Measurements from ENCODE around the gene BRWD1. TPM values are rescaled to one million over a fixed set of nuclear protein-coding genes. Genes with fewer than 3 reads are reported as not detected.

Gene BRWD1
- total and polyA plus RNA-seq, 2 donors (not counting 1 experiment from before 2014, with no cell fraction given) = 17.1 to 48.9 TPM

DNA sequence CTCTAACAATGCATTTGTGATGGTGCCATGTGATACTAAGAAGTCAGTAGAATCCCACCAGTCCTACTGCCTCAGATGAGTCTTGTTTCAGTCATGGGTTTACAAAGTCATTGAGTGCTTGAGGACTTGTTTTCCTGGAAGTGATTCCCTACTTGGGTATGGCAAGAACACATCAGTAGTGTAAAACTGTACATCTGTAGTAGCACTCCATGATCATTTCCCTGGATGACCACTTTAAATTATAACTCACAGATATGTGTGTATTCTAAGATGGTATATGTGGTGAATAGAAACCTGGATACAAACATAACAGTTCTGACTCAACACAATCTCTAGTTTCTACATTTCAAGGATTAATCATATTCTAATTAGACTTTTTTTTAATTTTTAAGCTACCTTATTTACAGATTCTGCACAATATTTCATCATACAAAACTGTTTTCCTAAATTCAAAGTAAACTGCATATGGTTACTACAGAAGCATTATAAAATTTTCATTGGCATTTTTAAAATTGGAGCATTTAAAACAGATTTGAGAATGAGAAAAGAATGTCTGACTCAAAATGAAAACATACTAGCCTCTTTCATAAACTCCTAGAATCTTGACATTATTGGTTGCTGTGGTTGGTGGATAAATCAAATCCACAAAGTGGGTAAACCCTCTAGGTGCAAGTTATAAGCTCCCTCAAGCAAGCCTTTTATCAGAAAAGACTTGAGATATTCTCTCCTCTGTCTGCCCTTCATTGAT, 123.4 kb downstream of the BRWD1 start:
- Histone ChIP-seq H3K27ac (ENCODE audit: insufficient read depth, low read length) (peak overlapping the region; percentile 29), H3K36me3 (ENCODE audit: control insufficient read depth, insufficient read depth, low read length) (no peaks in the 10 kb centered on the region), H4K20me1 (ENCODE audit: control insufficient read depth, extremely low read depth, insufficient read depth, low read length) (no peaks in the 10 kb centered on the region), H3K9me3 (ENCODE audit: control insufficient read depth, insufficient read depth, low read depth, low read length) (no peaks in the 10 kb centered on the region), H3K79me2 (ENCODE audit: control insufficient read depth, insufficient read depth, low read length) (no peaks in the 10 kb centered on the region), H3K27me3 (ENCODE audit: control insufficient read depth, insufficient read depth, low read length) (no peaks in the 10 kb centered on the region), H3K4me1 (ENCODE audit: control insufficient read depth, extremely low read depth, insufficient read depth, low read length) (no peaks in the 10 kb centered on the region), H3K4me2 (ENCODE audit: extremely low read depth, insufficient read depth, low read length) (no peak overlapping the region), H3K9ac (ENCODE audit: insufficient read depth, low read length) (no peak overlapping the region), H3K4me3 (replicated peaks in 1 of 4; ENCODE audit: control extremely low read depth in 1 of 4, insufficient read depth in 1 of 4, low read depth in 3 of 4, low read length in 4 of 4) (no peak overlapping the region), H2AFZ (ENCODE audit: low read length) (no peak overlapping the region)
- TF ChIP-seq, protein P1, sequence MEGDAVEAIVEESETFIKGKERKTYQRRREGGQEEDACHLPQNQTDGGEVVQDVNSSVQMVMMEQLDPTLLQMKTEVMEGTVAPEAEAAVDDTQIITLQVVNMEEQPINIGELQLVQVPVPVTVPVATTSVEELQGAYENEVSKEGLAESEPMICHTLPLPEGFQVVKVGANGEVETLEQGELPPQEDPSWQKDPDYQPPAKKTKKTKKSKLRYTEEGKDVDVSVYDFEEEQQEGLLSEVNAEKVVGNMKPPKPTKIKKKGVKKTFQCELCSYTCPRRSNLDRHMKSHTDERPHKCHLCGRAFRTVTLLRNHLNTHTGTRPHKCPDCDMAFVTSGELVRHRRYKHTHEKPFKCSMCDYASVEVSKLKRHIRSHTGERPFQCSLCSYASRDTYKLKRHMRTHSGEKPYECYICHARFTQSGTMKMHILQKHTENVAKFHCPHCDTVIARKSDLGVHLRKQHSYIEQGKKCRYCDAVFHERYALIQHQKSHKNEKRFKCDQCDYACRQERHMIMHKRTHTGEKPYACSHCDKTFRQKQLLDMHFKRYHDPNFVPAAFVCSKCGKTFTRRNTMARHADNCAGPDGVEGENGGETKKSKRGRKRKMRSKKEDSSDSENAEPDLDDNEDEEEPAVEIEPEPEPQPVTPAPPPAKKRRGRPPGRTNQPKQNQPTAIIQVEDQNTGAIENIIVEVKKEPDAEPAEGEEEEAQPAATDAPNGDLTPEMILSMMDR (conservative IDR thresholded peaks at IDR 0.05 in 1 of 2, IDR thresholded peaks at IDR 0.05 in 1 of 2; ENCODE audit: low read depth in 1 of 2, low read length in 2 of 2) = no peak
- TF ChIP-seq EZH2 (IDR thresholded peaks at IDR 0.05; ENCODE audit: low read length, missing control alignments) = no peak
- DNase-seq (ENCODE audit: low read depth in 2 of 2) = peak; percentile 22 to 68

DNA sequence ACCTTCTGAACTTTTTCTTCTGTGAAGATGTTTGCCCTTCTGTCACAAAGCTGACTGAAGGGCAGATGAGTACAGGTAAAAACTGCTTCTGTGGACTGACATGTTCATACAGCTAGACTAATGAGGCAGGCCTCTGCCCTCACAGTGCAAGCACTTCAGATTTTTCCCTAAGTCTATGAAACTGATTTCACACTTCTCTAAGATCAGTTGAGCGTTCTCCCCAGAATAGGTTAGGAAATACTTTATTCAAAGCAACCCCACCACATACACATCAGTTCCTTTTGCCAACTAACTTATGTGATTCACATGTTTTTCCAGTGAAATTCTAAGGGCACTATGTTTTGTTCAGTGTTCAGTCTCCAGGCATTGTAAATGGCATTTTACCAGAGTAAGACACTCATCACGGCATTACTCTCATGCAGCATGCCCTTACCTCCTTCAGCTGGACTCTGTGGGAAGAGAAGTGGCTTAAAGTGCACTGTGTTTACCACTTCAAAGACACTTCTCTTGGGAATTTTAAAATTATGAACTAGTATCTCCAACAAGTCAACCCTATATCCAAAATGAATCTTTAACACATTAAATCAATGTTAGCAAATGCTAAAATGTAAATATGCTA, 124.8 kb downstream of the BRWD1 start:
- DNase-seq (ENCODE audit: low read depth in 2 of 2) = peak in 1 of 2 donors; percentile 31
- H3K27me3 ChIP-seq (ENCODE audit: control insufficient read depth, insufficient read depth, low read length) = no peaks in the 10 kb centered on the region
- H3K9ac ChIP-seq (ENCODE audit: insufficient read depth, low read length) = no peak overlapping the region
- H2AFZ ChIP-seq (ENCODE audit: low read length) = no peak overlapping the region
- H4K20me1 ChIP-seq (ENCODE audit: control insufficient read depth, extremely low read depth, insufficient read depth, low read length) = no peaks in the 10 kb centered on the region
- no peaks in the 10 kb centered on the region for H3K79me2 ChIP-seq (ENCODE audit: control insufficient read depth, insufficient read depth, low read length)
- TF ChIP-seq, protein P1 (conservative IDR thresholded peaks at IDR 0.05 in 1 of 2, IDR thresholded peaks at IDR 0.05 in 1 of 2; ENCODE audit: low read depth in 1 of 2, low read length in 2 of 2) = no peak
- TF ChIP-seq EZH2 (IDR thresholded peaks at IDR 0.05; ENCODE audit: low read length, missing control alignments) = no peak
- no peaks in the 10 kb centered on the region for H3K9me3 ChIP-seq (ENCODE audit: control insufficient read depth, insufficient read depth, low read depth, low read length)
- no peak overlapping the region for H3K27ac ChIP-seq (ENCODE audit: insufficient read depth, low read length)
- no peak overlapping the region for H3K4me3 ChIP-seq (replicated peaks in 1 of 4; ENCODE audit: control extremely low read depth in 1 of 4, insufficient read depth in 1 of 4, low read depth in 3 of 4, low read length in 4 of 4)
- H3K4me2 ChIP-seq (ENCODE audit: extremely low read depth, insufficient read depth, low read length) = no peak overlapping the region
- no peaks in the 10 kb centered on the region for H3K4me1 ChIP-seq (ENCODE audit: control insufficient read depth, extremely low read depth, insufficient read depth, low read length)
- H3K36me3 ChIP-seq (ENCODE audit: control insufficient read depth, insufficient read depth, low read length) = no peaks in the 10 kb centered on the region

DNA sequence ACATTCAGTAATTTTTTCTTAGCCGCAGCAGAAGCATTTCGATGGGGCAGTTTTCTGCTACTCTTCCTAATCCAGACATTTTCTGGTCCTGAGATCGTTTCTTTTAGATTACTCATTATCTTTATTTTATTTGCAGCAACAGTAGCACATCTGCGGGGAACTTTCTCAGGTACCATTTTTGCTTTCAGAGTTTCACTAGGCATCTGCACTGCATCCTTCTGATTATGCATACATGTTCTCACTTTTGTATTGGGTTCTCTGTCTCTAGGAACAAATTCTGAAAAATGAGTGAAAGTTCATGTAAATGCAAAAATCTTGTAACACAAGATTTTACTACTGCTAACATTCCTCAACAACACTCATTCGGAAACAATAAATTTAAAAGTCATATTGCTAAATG, 126.3 kb downstream of the BRWD1 start:
- DNase-seq (ENCODE audit: low read depth in 2 of 2) = no peak
- H3K27ac ChIP-seq (ENCODE audit: insufficient read depth, low read length) = no peak overlapping the region

More for the DNA sequence above, 126.3 kb downstream of the BRWD1 start:
- Histone ChIP-seq H3K9ac (ENCODE audit: insufficient read depth, low read length) (no peak overlapping the region), H3K36me3 (ENCODE audit: control insufficient read depth, insufficient read depth, low read length) (no peaks in the 10 kb centered on the region), H4K20me1 (ENCODE audit: control insufficient read depth, extremely low read depth, insufficient read depth, low read length) (no peaks in the 10 kb centered on the region), H3K27me3 (ENCODE audit: control insufficient read depth, insufficient read depth, low read length) (no peaks in the 10 kb centered on the region), H3K4me3 (replicated peaks in 1 of 4; ENCODE audit: control extremely low read depth in 1 of 4, insufficient read depth in 1 of 4, low read depth in 3 of 4, low read length in 4 of 4) (no peak overlapping the region), H3K9me3 (ENCODE audit: control insufficient read depth, insufficient read depth, low read depth, low read length) (no peaks in the 10 kb centered on the region), H3K4me2 (ENCODE audit: extremely low read depth, insufficient read depth, low read length) (no peak overlapping the region), H3K79me2 (ENCODE audit: control insufficient read depth, insufficient read depth, low read length) (peaks cover 8% of the 10 kb centered on the region), H2AFZ (ENCODE audit: low read length) (no peak overlapping the region), H3K4me1 (ENCODE audit: control insufficient read depth, extremely low read depth, insufficient read depth, low read length) (no peaks in the 10 kb centered on the region)
- TF ChIP-seq EZH2 (IDR thresholded peaks at IDR 0.05; ENCODE audit: low read length, missing control alignments) = no peak
- TF ChIP-seq, protein P1 (conservative IDR thresholded peaks at IDR 0.05 in 1 of 2, IDR thresholded peaks at IDR 0.05 in 1 of 2; ENCODE audit: low read depth in 1 of 2, low read length in 2 of 2) = no peak

Measured in fibroblast of lung (primary cell).